B cell (primary cell): ENCODE results near the gene AFF3. TPM values are rescaled to one million over a fixed set of nuclear protein-coding genes. Genes with fewer than 3 reads are reported as not detected.
A peak's percentile ranks its signal among the peaks of the same experiment; 100 is the strongest.

Experiments used
- ATAC-seq: fragments of 200-7000 bp; cut with Tn5 transposase; one replicate; pipeline ENCODE4 v1.10.0; 2021; ENCODE audit warnings: low read depth, mild to moderate bottlenecking, moderate number of reproducible peaks, moderate library complexity
- CTCF ChIA-PET: fragments of 350-600 bp; sonication (Branson Sonifier 250); formaldehyde crosslinking; loops from one replicate; lab custom pipeline; 2021; ENCODE audit warnings: antibody characterized with exemption, inconsistent platforms; lab: Charles Lee
- POLR2A ChIA-PET: fragments of 350-600 bp; sonication (Branson Sonifier 250); formaldehyde crosslinking; loops from one replicate; lab custom pipeline; 2021; ENCODE audit warnings: antibody characterized with exemption; lab: Charles Lee
- DNase-seq: peaks from one replicate; pipeline ENCODE4 v3.0.0; 2013
- H2AFZ ChIP-seq: 2 replicates; pipeline ENCODE4 v1.6.1; 2012; ENCODE audit warnings: mild to moderate bottlenecking, low read depth, low read length; ENCODE audit not compliant: insufficient read depth, poor library complexity, severe bottlenecking
- H3K27ac ChIP-seq, 2 donors: 1 replicate in 1 of 2; 2 replicates in 1 of 2; pipeline ENCODE4 v1.5.1; 2012 to 2013; ENCODE audit warnings: low read length in 2 of 2, mild to moderate bottlenecking in 2 of 2, moderate library complexity in 1 of 2
- H3K27me3 ChIP-seq, 4 experiments: fragments of 200-600 bp in 1 of 4; sonication (generic) in 1 of 4; replicated peaks in 1 of 4; 1 replicate in 2 of 4; 2 replicates in 2 of 4; pipeline versions ENCODE4 v1.6.1 to v1.7.0; 2013 to 2016; ENCODE audit warnings: low read length in 3 of 4, mild to moderate bottlenecking in 2 of 4, mixed read lengths in 1 of 4, moderate library complexity in 1 of 4; ENCODE audit not compliant: insufficient read depth in 4 of 4, control insufficient read depth in 3 of 4; ENCODE audit errors: control extremely low read depth in 1 of 4
- H3K36me3 ChIP-seq, 2 experiments: replicated peaks in 1 of 2; 1 replicate in 1 of 2; 2 replicates in 1 of 2; pipeline versions ENCODE4 v1.6.1 to v1.7.1; 2013; ENCODE audit warnings: low read length in 1 of 2; ENCODE audit not compliant: insufficient read depth in 2 of 2, control insufficient read depth in 1 of 2; ENCODE audit errors: control extremely low read depth in 1 of 2, extremely low read depth in 1 of 2
- H3K4me1 ChIP-seq, 2 donors: fragments of 200-600 bp in 1 of 2; sonication (generic) in 1 of 2; 1 replicate in 1 of 2; 2 replicates in 1 of 2; pipeline versions ENCODE4 v1.5.1 to v1.6.1; 2013 to 2017; ENCODE audit warnings: low read length in 2 of 2; ENCODE audit not compliant: control insufficient read depth in 2 of 2, insufficient read depth in 2 of 2
- H3K4me2 ChIP-seq: replicated peaks from 2 replicates; pipeline ENCODE3; 2012; ENCODE audit warnings: mild to moderate bottlenecking, low read depth, low read length; ENCODE audit not compliant: poor library complexity, severe bottlenecking
- H3K4me3 ChIP-seq, 5 experiments: fragments of 200-600 bp in 1 of 5; sonication (generic) in 1 of 5; 1 replicate in 3 of 5; 2 replicates in 2 of 5; pipeline versions ENCODE4 v1.5.1 to v1.7.0; 2011 to 2016; ENCODE audit warnings: low read length in 4 of 5, mild to moderate bottlenecking in 4 of 5, low read depth in 2 of 5, control low read depth in 1 of 5, moderate library complexity in 1 of 5; ENCODE audit not compliant: insufficient read depth in 1 of 5; ENCODE audit errors: control extremely low read depth in 1 of 5, extremely low read depth in 1 of 5
- H3K79me2 ChIP-seq: fragments of 200-600 bp; sonication (generic); one replicate; pipeline ENCODE4 v1.6.0; 2016; ENCODE audit warnings: low read length; ENCODE audit not compliant: control insufficient read depth, insufficient read depth
- H3K9ac ChIP-seq: fragments of 200-600 bp; sonication (generic); 2 replicates; pipeline ENCODE4 v1.6.1; 2017; ENCODE audit warnings: mild to moderate bottlenecking, low read length, moderate library complexity
- H3K9me3 ChIP-seq, 3 donors: one replicate each; pipeline versions ENCODE4 v1.6.1 to v1.7.1; 2013; ENCODE audit warnings: low read length in 2 of 3; ENCODE audit not compliant: control insufficient read depth in 2 of 3, insufficient read depth in 1 of 3; ENCODE audit errors: control extremely low read depth in 1 of 3
- H4K20me1 ChIP-seq: 2 replicates; pipeline ENCODE4 v1.6.0; 2012; ENCODE audit warnings: mild to moderate bottlenecking, low read length; ENCODE audit not compliant: insufficient read depth, control insufficient read depth, poor library complexity, severe bottlenecking
- H3K27ac Mint-ChIP-seq: one replicate; pipeline ENCODE4 v1.8.0; 2021; ENCODE audit warnings: mixed read lengths
- H3K27me3 Mint-ChIP-seq: one replicate; pipeline ENCODE4 v1.8.0; 2021; ENCODE audit warnings: mixed read lengths
- H3K4me1 Mint-ChIP-seq: one replicate; pipeline ENCODE4 v1.8.0; 2021; ENCODE audit warnings: mixed read lengths
- H3K4me3 Mint-ChIP-seq: one replicate; pipeline ENCODE4 v1.8.0; 2021; ENCODE audit warnings: mixed read lengths
- H3K9me3 Mint-ChIP-seq: one replicate; pipeline ENCODE4 v1.8.0; 2022; ENCODE audit warnings: mixed read lengths; ENCODE audit not compliant: insufficient read depth
- CTCF ChIP-seq: fragments of 200-600 bp; IDR thresholded peaks from one replicate; pipeline ENCODE4 v1.8.0; 2022; ENCODE audit warnings: antibody characterized with exemption, mild to moderate bottlenecking
- EZH2 ChIP-seq: IDR thresholded peaks from 2 replicates; pipeline ENCODE4 v1.6.1; 2012; ENCODE audit warnings: borderline replicate concordance, low read depth, mild to moderate bottlenecking, moderate library complexity, low read length; ENCODE audit not compliant: insufficient read depth, poor library complexity, severe bottlenecking
- WGBS: methylation state at CpG from one replicate; pipeline ENCODE4 v1.1.5; 2013; ENCODE audit warnings: missing lambda C conversion rate; ENCODE audit not compliant: insufficient coverage; 5-methylcytosine and 5-hydroxymethylcytosine counted together
- intact Hi-C: fragments of 100-400 bp; cut with micrococcal nuclease; formaldehyde crosslinking; loops from one replicate; pipeline ENCODE4 v1.10.0; 2022
- polyA plus RNA-seq: library from polyadenylated mRNA; depleted of rRNA; stranded (reverse); fragments of >200 nt; gene quantifications from 2 replicates; pipeline ENCODE4 v1.2.3, GENCODE V29; 2012
- total RNA-seq, 2 donors: library from RNA; stranded (reverse); fragments of 120-200 nt in 1 of 2; gene quantifications; 1 replicate in 1 of 2; 2 replicates in 1 of 2; pipeline versions ENCODE4 v1.2.3 to v1.2.4, GENCODE V29; 2013 to 2022

AFF3 gene
- total and polyA plus RNA-seq, 2 donors (not counting 1 experiment from before 2014, with no cell fraction given): 117 to 830 TPM

- no peak overlapping the region for H3K9ac ChIP-seq
- DNase-seq (no peak), ATAC-seq (no peak)
- intact Hi-C loops: no loop called here
- no peak overlapping the region for H3K4me2 ChIP-seq
- no peaks in the 10 kb centered on the region for H3K27me3 ChIP-seq
- CTCF ChIA-PET: no interaction called here
- no peak overlapping the region for H2AFZ ChIP-seq
- H3K4me1 Mint-ChIP-seq: peaks cover 40% of the 10 kb centered on the region
- H4K20me1 ChIP-seq: peaks cover 65% of the 10 kb centered on the region
- H3K36me3 ChIP-seq: peaks cover 15 to 55% of the 10 kb centered on the region in 2 experiments
- WGBS: no CpG with 5 or more reads among the region's 3 CpGs
- TF ChIP-seq EZH2 (no peak), CTCF (no peak)
- H3K27me3 Mint-ChIP-seq: no peaks in the 10 kb centered on the region
- no peaks in the 10 kb centered on the region for H3K9me3 ChIP-seq
- H3K4me3 ChIP-seq: no peak overlapping the region
- H3K27ac Mint-ChIP-seq: no peak overlapping the region
- H3K9me3 Mint-ChIP-seq: no peaks in the 10 kb centered on the region
- H3K27ac ChIP-seq: peak overlapping the region in 1 of 2 donors; percentile 59
- POLR2A ChIA-PET: no interaction called here
- H3K79me2 ChIP-seq: peaks cover 81% of the 10 kb centered on the region
- no peak overlapping the region for H3K4me3 Mint-ChIP-seq
- H3K4me1 ChIP-seq: peaks cover 0 to 3% of the 10 kb centered on the region in 2 donors
These were observed 64.5 kb downstream of the AFF3 start for GRCh38 chr2:100077935-100078334.

- CTCF ChIA-PET: no interaction called here
- H3K4me1 Mint-ChIP-seq: peaks cover 44% of the 10 kb centered on the region
These were observed 64.9 kb downstream of the AFF3 start for GRCh38 chr2:100077456-100077855.

More at GRCh38 chr2:100077456-100077855, 64.9 kb downstream of the AFF3 start:
- Histone ChIP-seq H3K9ac (no peak overlapping the region), H3K4me2 (no peak overlapping the region), H2AFZ (no peak overlapping the region), H3K9me3 (no peaks in the 10 kb centered on the region), H3K4me1 (peaks cover 0 to 3% of the 10 kb centered on the region in 2 donors), H3K36me3 (peaks cover 15 to 58% of the 10 kb centered on the region in 2 experiments), H3K4me3 (no peak overlapping the region), H3K27ac (peak overlapping the region in 1 of 2 donors; percentile 59), H4K20me1 (peaks cover 70% of the 10 kb centered on the region), H3K79me2 (peaks cover 86% of the 10 kb centered on the region), H3K27me3 (no peaks in the 10 kb centered on the region)
- intact Hi-C loops: no loop called here
- ATAC-seq: no peak
- no peak overlapping the region for H3K4me3 Mint-ChIP-seq
- H3K27me3 Mint-ChIP-seq: no peaks in the 10 kb centered on the region
- no peak for DNase-seq
- no peaks in the 10 kb centered on the region for H3K9me3 Mint-ChIP-seq
- H3K27ac Mint-ChIP-seq: no peak overlapping the region
- TF ChIP-seq EZH2: no peak
- TF ChIP-seq CTCF: no peak
- POLR2A ChIA-PET: no interaction called here
